Small intestine (tissue), 7 donors: ENCODE measurements around the gene DES. TPM values are rescaled to one million over a fixed set of nuclear protein-coding genes. Genes with fewer than 3 reads are reported as not detected.

Experiments used
- DNase-seq, 2 donors: peaks; one replicate each; pipeline versions ENCODE4 v3.0.0 to v3.0.0-alpha.2; 2013
- FAIRE-seq: peaks from 2 replicates; lab custom pipeline; 2012; peaks lifted over from hg19 to GRCh38; lab: Jason Lieb, UNC
- H3K27ac ChIP-seq, 3 donors: one replicate each; pipeline ENCODE4 v1.5.1; 2013; ENCODE audit warnings: low read length in 2 of 3, mild to moderate bottlenecking in 2 of 3, control low read depth in 1 of 3, inconsistent platforms in 1 of 3, low read depth in 1 of 3, moderate library complexity in 1 of 3
- H3K27me3 ChIP-seq, 3 donors: one replicate each; pipeline ENCODE4 v1.6.1; 2013; ENCODE audit warnings: low read length in 3 of 3, inconsistent platforms in 1 of 3; ENCODE audit not compliant: control insufficient read depth in 3 of 3, insufficient read depth in 3 of 3
- H3K36me3 ChIP-seq, 3 donors: one replicate each; pipeline ENCODE4 v1.6.1; 2013; ENCODE audit warnings: low read length in 3 of 3, inconsistent platforms in 1 of 3, low read depth in 1 of 3, mild to moderate bottlenecking in 1 of 3, moderate library complexity in 1 of 3; ENCODE audit not compliant: control insufficient read depth in 3 of 3, insufficient read depth in 2 of 3
- H3K4me1 ChIP-seq, 3 donors: one replicate each; pipeline ENCODE4 v1.6.1; 2013; ENCODE audit warnings: low read length in 2 of 3, inconsistent platforms in 1 of 3, low read depth in 1 of 3, mild to moderate bottlenecking in 1 of 3, moderate library complexity in 1 of 3; ENCODE audit not compliant: control insufficient read depth in 3 of 3, insufficient read depth in 2 of 3
- H3K4me3 ChIP-seq, 3 donors: one replicate each; pipeline ENCODE4 v1.5.1; 2013; ENCODE audit warnings: low read length in 3 of 3, control low read depth in 1 of 3, inconsistent platforms in 1 of 3, low read depth in 1 of 3, mild to moderate bottlenecking in 1 of 3, moderate library complexity in 1 of 3
- H3K9me3 ChIP-seq, 2 donors: one replicate each; pipeline ENCODE4 v1.6.1; 2013; ENCODE audit warnings: low read depth in 1 of 2, low read length in 1 of 2; ENCODE audit not compliant: control insufficient read depth in 2 of 2, insufficient read depth in 1 of 2
- WGBS, 3 donors: extraction: QIAGEN DNeasy Blood & Tissue Kit; methylation state at CpG; one replicate each; pipeline ENCODE4 v1.1.7; 2013; 5-methylcytosine and 5-hydroxymethylcytosine counted together
- polyA plus RNA-seq, 4 donors: library from polyadenylated mRNA; stranded (reverse) in 3 of 4; unstranded in 1 of 4; fragments of 200-250 nt in 3 of 4; fragments of 120-200 nt in 1 of 4; gene quantifications; one replicate each; pipeline versions ENCODE4 v1.2.1 to v1.2.3, GENCODE V29; 2013
- donor health status: healthy with polysubstance abuse.
- donor health status: control.
- donor health status: control.
- donor health status: Bipolar disorder and iron deficiency.
- donor health status: healthy.

The DES gene
- polyA plus RNA-seq, 4 donors = 24.6 to 178 (median 67.4) TPM

GRCh38 chr2:219440388-219441256, 22.4 kb downstream of the DES start:
- H3K4me1 ChIP-seq = peaks cover 0 to 7% (median 0%) of the 10 kb centered on the region in 3 donors
- no peaks in the 10 kb centered on the region for H3K36me3 ChIP-seq
- H3K9me3 ChIP-seq = no peaks in the 10 kb centered on the region
- H3K4me3 ChIP-seq = no peak overlapping the region
- no peak overlapping the region for H3K27ac ChIP-seq
- 50 to 75% (median 61%) methylated on average over 6 of the region's 6 CpGs for WGBS, 3 donors
- no peak for DNase-seq
- no peak for FAIRE-seq
- H3K27me3 ChIP-seq = peaks cover 10 to 66% (median 11%) of the 10 kb centered on the region in 3 donors

GRCh38 chr2:219441451-219442255, 23.5 kb downstream of the DES start:
- Histone ChIP-seq H3K27ac (no peak overlapping the region), H3K4me3 (peak overlapping the region; percentile 25 to 57 (median 29)), H3K9me3 (no peaks in the 10 kb centered on the region), H3K36me3 (no peaks in the 10 kb centered on the region), H3K27me3 (peaks cover 4 to 66% (median 7%) of the 10 kb centered on the region in 3 donors), H3K4me1 (peaks cover 0 to 7% (median 0%) of the 10 kb centered on the region in 3 donors)
- WGBS, 3 donors = 2 to 4% (median 2%) methylated on average over 30 to 78 of the region's 78 CpGs
- DNase-seq (peak in 1 of 2 donors; percentile 50), FAIRE-seq (no peak)

DNA sequence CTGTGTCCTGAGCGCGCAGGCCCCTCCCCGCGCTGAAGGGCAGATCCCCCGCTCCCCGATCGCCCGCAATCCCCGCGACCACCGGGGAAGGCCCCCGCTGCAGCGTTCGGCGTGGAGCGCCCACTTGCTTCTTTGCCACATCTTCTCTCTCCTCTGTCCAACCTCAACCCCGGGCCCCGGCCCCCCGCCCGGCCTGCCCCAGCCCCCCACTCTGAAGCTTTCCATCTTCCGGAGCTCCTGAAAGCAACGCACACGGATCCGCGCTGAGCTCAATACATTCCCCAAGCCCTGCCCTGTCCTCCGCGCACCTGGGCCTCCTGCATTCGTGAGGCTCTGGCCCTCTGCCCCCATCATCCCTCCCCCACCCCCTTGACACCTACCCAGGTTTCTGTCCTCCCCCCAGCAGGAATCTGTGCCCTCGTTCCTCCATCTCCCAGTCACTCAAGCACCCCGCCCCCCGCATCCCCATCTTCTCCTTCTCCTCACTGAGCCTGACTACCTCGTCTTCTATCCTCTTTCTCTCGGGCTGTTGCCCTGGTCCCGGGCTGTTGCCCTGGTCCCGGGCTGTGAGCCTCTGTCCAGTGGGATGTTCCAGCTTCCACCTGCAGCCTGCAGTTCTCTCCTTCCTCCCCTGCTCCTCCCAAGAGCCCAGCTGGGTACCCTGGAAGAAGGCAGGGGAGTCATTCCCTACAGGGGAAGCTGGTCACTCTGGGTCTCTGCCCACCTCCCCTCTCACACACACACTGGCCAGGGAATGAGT, 24.3 kb downstream of the DES start:
- H3K36me3 ChIP-seq = peaks cover 0 to 2% (median 0%) of the 10 kb centered on the region in 3 donors
- 4 to 8% (median 8%) methylated on average over 25 to 35 of the region's 35 CpGs for WGBS, 3 donors
- H3K4me3 ChIP-seq = peak overlapping the region; percentile 10 to 57 (median 29)
- no peaks in the 10 kb centered on the region for H3K9me3 ChIP-seq
- peaks cover 0 to 8% (median 0%) of the 10 kb centered on the region in 3 donors for H3K4me1 ChIP-seq
- peaks cover 4 to 70% (median 7%) of the 10 kb centered on the region in 3 donors for H3K27me3 ChIP-seq
- peak overlapping the region in 1 of 3 donors; percentile 23 for H3K27ac ChIP-seq
- DNase-seq = no peak
- FAIRE-seq = no peak

- Histone ChIP-seq H3K9me3 (no peaks in the 10 kb centered on the region), H3K36me3 (peaks cover 0 to 2% (median 0%) of the 10 kb centered on the region in 3 donors), H3K4me3 (peak overlapping the region in 1 of 3 donors; percentile 10), H3K27me3 (peaks cover 4 to 74% (median 7%) of the 10 kb centered on the region in 3 donors), H3K27ac (no peak overlapping the region), H3K4me1 (peaks cover 0 to 12% (median 0%) of the 10 kb centered on the region in 3 donors)
- 70 to 81% (median 80%) methylated on average over 12 of the region's 12 CpGs for WGBS, 3 donors
- no peak for FAIRE-seq
- no peak for DNase-seq
Measured at GRCh38 chr2:219443016-219443696, 25.0 kb downstream of the DES start.

DNA sequence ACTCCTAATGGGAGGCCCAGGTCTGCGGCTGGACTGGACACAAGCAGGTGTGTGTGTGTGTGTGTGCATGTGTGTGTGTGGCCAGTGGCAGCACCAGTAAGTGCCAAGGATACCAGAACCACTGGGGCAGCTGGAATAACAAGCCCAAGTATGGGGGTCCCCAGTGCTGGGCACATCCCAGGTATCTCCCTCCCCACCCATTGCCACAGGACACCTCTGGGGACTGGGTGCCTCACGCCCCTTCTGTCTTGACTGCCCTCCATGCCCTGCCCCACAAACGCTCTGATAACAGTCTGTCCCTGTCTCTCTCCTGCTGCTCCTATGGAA, 25.5 kb downstream of the DES start:
- FAIRE-seq = no peak
- peaks cover 0 to 12% (median 0%) of the 10 kb centered on the region in 3 donors for H3K4me1 ChIP-seq
- H3K9me3 ChIP-seq = no peaks in the 10 kb centered on the region
- H3K27me3 ChIP-seq = peaks cover 4 to 75% (median 7%) of the 10 kb centered on the region in 3 donors
- no peak overlapping the region for H3K27ac ChIP-seq
- peaks cover 0 to 2% (median 0%) of the 10 kb centered on the region in 3 donors for H3K36me3 ChIP-seq
- no peak for DNase-seq
- WGBS, 3 donors = 41 to 61% (median 41%) methylated on average over 3 of the region's 3 CpGs
- no peak overlapping the region for H3K4me3 ChIP-seq

- Histone ChIP-seq H3K27ac (no peak overlapping the region), H3K9me3 (no peaks in the 10 kb centered on the region), H3K4me1 (peaks cover 0 to 12% (median 0%) of the 10 kb centered on the region in 3 donors), H3K36me3 (peaks cover 0 to 3% (median 0%) of the 10 kb centered on the region in 3 donors), H3K27me3 (peaks cover 7 to 78% (median 8%) of the 10 kb centered on the region in 3 donors), H3K4me3 (no peak overlapping the region)
- FAIRE-seq (no peak), DNase-seq (no peak)
- WGBS, 3 donors = 62 to 84% (median 81%) methylated on average over 22 to 23 of the region's 23 CpGs
Measured at GRCh38 chr2:219444566-219445091, 26.5 kb downstream of the DES start.

- H3K36me3 ChIP-seq = peaks cover 0 to 5% (median 0%) of the 10 kb centered on the region in 3 donors
- FAIRE-seq (no peak), DNase-seq (no peak)
- H3K4me3 ChIP-seq = no peak overlapping the region
- H3K27me3 ChIP-seq = peaks cover 7 to 78% (median 11%) of the 10 kb centered on the region in 3 donors
- 62 to 73% (median 68%) methylated on average over 5 of the region's 5 CpGs for WGBS, 3 donors
- H3K9me3 ChIP-seq = no peaks in the 10 kb centered on the region
- H3K27ac ChIP-seq = peak overlapping the region in 1 of 3 donors; percentile 22
- peaks cover 0 to 12% (median 0%) of the 10 kb centered on the region in 3 donors for H3K4me1 ChIP-seq
Measured at GRCh38 chr2:219445220-219445640, 27.1 kb downstream of the DES start.
